Astrocyte of the spinal cord (primary cell): ENCODE data around the gene GJB2.

ENCODE experiments used
- DNase-seq: peaks from one replicate; pipeline ENCODE4 v3.0.0; 2011; ENCODE audit warnings: low read depth, low spot score
- H3K4me3 ChIP-seq: 2 replicates; pipeline ENCODE4 v1.5.1; 2011; ENCODE audit warnings: low read depth, mild to moderate bottlenecking, low read length, moderate library complexity
- CTCF ChIP-seq: IDR thresholded peaks from 2 replicates; pipeline ENCODE4 v1.5.1; 2012; ENCODE audit warnings: low read depth, mild to moderate bottlenecking, low read length, inconsistent platforms
- in situ Hi-C: cut with HindIII; loops from 2 replicates; pipeline ENCODE4 v1.10.0; 2017; ENCODE audit warnings: low sequenced_read_pairs

GJB2 gene

DNA sequence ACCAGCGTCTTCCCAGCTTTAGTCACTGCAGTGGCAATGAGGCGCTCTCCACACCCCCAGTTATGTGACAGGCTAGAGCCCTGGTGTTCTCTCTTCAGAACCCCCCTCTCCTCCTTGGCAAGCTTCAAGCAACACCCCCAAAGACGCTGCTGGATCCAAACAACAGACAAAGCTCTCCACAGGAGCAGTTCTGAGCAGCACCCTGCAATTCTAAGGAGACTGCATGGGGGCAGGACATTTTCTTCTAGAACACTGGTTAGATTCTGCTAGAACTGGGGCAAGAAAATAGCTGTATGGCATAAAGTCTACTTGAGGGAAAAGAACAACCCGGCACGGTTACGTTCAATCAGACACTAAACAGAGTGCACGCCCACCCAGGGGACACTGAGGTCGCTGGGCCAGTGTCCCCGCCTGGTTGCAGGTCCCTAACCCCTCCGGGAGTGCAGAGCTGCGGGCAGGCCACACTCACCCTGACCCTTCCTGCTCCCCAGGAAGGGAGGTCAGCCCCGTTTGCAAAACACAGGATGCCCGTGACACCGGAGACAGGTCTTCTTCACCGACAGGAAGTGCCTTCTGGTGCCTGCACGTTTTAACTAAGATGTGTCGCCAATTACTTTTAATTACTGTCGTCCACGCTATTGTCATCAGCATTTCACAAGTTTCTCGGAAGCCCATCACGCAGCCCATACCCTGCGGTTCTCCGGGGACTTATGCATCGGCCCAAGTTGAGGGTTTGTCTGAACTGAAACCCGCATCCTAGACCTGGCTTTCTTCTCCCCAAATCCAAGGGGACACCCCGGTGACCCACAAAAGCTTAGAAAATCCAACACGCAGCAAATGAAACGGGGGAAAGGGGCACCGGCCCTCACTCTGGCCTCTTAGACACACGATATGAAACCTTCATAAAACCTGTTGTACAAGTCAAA is 38.4 kb upstream of the GJB2 start:
- in situ Hi-C loops = no loop called here
- no peak for TF ChIP-seq CTCF
- no peak for DNase-seq
- no peak overlapping the region for H3K4me3 ChIP-seq

GRCh38 chr13:20227730-20228129 is 35.0 kb upstream of the GJB2 start:
- H3K4me3 ChIP-seq = no peak overlapping the region
- DNase-seq = no peak
- in situ Hi-C loops = no loop called here
- no peak for TF ChIP-seq CTCF

GRCh38 chr13:20227288-20227687 is 34.5 kb upstream of the GJB2 start:
- H3K4me3 ChIP-seq = no peak overlapping the region
- no peak for DNase-seq
- in situ Hi-C loops = no loop called here
- TF ChIP-seq CTCF = no peak

DNA sequence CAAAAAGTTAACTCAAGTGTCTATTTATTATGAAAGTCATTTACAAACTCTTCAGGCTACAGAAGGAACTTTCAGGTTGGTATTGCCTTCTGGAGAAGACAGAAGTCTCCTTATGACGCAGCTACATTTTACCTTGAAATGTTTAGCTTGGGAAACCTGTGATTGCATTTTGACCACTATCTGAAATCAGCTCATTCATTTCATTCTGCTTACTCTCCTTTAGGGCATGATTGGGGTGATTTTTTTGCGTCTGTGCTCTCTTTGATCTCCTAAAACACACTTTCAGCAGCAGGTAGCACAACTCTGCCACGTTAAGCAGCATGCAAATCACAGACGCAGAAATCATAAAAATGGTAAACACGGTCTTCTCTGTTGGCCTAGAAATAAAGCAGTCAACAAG is 29.8 kb upstream of the GJB2 start:
- in situ Hi-C loops = no loop called here
- no peak overlapping the region for H3K4me3 ChIP-seq
- no peak for DNase-seq
- TF ChIP-seq CTCF = no peak

DNA sequence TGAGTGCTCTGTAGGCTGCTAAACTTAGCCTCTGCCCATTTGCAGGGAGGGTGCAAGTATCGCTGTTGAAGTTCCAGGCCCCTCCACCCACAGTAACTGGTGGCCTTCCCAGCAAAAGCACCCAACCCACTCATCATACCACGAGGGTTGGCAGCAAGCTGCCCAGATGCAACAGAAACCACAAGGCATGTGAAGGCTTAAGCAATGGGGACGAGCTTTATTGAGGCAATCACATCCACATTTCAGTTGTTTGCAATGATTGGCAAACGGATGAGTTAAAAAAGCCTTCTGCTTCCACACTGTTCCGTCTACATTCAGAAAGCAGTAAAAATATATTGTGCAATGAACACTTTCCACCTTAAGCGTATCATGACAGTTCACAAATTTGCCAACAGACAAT is 29.0 kb upstream of the GJB2 start:
- no peak for DNase-seq
- in situ Hi-C loops = no loop called here
- TF ChIP-seq CTCF = no peak
- H3K4me3 ChIP-seq = no peak overlapping the region

- in situ Hi-C loops = no loop called here
- DNase-seq = no peak
- TF ChIP-seq CTCF = no peak
- H3K4me3 ChIP-seq = no peak overlapping the region
Observed at GRCh38 chr13:20219577-20219976, 26.8 kb upstream of the GJB2 start.
